GM06990 (cell line): Measurements from ENCODE around the gene CTNNA3.

Experiments used
- DNase-seq: peaks from one replicate; pipeline ENCODE4 v3.0.0-alpha.2; 2011; ENCODE audit not compliant: insufficient read length; ENCODE audit errors: extremely low read depth
- H3K27me3 ChIP-seq: replicated peaks from 2 replicates; pipeline ENCODE4 v1.6.0; 2011; ENCODE audit warnings: low read length; ENCODE audit not compliant: control insufficient read depth, insufficient read depth
- H3K36me3 ChIP-seq: 2 replicates; pipeline ENCODE4 v1.5.1; 2011; ENCODE audit warnings: low read length; ENCODE audit not compliant: control insufficient read depth, insufficient read depth
- H3K4me3 ChIP-seq: replicated peaks from 2 replicates; pipeline ENCODE4 v1.5.1; 2011; ENCODE audit warnings: low read depth, mild to moderate bottlenecking, control low read depth, low read length
- TF ChIP-seq, protein P1 (sequence below): IDR thresholded peaks from 2 replicates; pipeline ENCODE4 v1.5.1; 2011; ENCODE audit warnings: low read length, control low read depth, mild to moderate bottlenecking, inconsistent platforms; ENCODE audit not compliant: insufficient read depth, poor library complexity, severe bottlenecking

Gene CTNNA3

GRCh38 chr10:66805612-66806011 lies 890.4 kb downstream of the CTNNA3 start:
- H3K27me3 ChIP-seq, result no peaks in the 10 kb centered on the region
- H3K36me3 ChIP-seq, result no peaks in the 10 kb centered on the region
- no peak overlapping the region for H3K4me3 ChIP-seq
- DNase-seq, result no peak
- TF ChIP-seq, protein P1, sequence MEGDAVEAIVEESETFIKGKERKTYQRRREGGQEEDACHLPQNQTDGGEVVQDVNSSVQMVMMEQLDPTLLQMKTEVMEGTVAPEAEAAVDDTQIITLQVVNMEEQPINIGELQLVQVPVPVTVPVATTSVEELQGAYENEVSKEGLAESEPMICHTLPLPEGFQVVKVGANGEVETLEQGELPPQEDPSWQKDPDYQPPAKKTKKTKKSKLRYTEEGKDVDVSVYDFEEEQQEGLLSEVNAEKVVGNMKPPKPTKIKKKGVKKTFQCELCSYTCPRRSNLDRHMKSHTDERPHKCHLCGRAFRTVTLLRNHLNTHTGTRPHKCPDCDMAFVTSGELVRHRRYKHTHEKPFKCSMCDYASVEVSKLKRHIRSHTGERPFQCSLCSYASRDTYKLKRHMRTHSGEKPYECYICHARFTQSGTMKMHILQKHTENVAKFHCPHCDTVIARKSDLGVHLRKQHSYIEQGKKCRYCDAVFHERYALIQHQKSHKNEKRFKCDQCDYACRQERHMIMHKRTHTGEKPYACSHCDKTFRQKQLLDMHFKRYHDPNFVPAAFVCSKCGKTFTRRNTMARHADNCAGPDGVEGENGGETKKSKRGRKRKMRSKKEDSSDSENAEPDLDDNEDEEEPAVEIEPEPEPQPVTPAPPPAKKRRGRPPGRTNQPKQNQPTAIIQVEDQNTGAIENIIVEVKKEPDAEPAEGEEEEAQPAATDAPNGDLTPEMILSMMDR, result no peak

GRCh38 chr10:66804962-66805361 lies 891.0 kb downstream of the CTNNA3 start:
- TF ChIP-seq, protein P1, result no peak
- no peaks in the 10 kb centered on the region for H3K27me3 ChIP-seq
- no peak overlapping the region for H3K4me3 ChIP-seq
- H3K36me3 ChIP-seq, result no peaks in the 10 kb centered on the region
- no peak for DNase-seq

DNA sequence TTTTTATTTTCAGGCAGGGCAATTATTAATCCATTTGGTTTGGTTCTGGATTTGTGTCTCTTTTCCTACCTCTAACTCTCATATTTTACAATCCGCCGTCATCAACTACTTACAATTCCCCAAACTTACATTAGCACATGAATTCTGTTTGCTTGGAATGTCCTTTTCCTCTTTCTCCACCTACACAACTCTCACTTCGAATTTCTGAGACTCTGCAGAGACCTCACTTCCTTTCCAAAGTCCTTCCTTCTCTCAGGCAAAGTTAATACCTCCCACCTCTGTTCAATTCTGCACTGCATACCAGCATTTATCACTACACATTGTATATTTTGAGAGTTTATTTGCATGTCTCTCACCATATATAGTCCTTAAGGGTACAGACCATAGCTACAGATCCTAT lies 892.8 kb downstream of the CTNNA3 start:
- no peak for DNase-seq
- no peaks in the 10 kb centered on the region for H3K36me3 ChIP-seq
- H3K4me3 ChIP-seq, result no peak overlapping the region
- H3K27me3 ChIP-seq, result no peaks in the 10 kb centered on the region
- TF ChIP-seq, protein P1, result no peak

GRCh38 chr10:66799474-66799873 lies 896.5 kb downstream of the CTNNA3 start:
- Histone ChIP-seq H3K27me3 (no peaks in the 10 kb centered on the region), H3K4me3 (no peak overlapping the region), H3K36me3 (no peaks in the 10 kb centered on the region)
- TF ChIP-seq, protein P1, result no peak
- no peak for DNase-seq

GRCh38 chr10:66795866-66796265 lies 900.1 kb downstream of the CTNNA3 start:
- TF ChIP-seq, protein P1, result no peak

DNA sequence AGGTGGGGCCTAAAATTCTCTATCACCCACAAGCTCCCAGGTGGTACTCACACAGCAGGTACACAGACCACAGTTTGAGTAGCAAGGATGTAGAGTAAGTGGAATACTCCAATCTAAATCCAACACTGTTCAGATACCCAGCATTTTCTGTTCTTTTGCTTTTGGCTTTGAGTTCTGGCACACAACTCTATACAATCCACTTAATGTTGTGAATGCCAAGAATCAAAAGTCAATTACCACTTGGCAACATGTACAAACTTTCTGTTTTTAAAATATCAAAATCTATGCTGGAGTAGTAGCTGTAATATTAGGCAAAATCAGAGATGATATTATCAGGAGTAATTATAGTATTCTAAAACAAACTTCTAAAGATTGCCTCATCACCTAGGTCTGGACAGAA lies 903.6 kb downstream of the CTNNA3 start:
- TF ChIP-seq, protein P1, result no peak
- Histone ChIP-seq H3K27me3 (no peaks in the 10 kb centered on the region), H3K36me3 (no peaks in the 10 kb centered on the region), H3K4me3 (no peak overlapping the region)
- no peak for DNase-seq

More at GRCh38 chr10:66795866-66796265, 900.1 kb downstream of the CTNNA3 start:
- H3K36me3 ChIP-seq, result no peaks in the 10 kb centered on the region
- no peak for DNase-seq
- no peak overlapping the region for H3K4me3 ChIP-seq
- H3K27me3 ChIP-seq, result no peaks in the 10 kb centered on the region
